Measurements from ENCODE around the gene CALR. TPM values are rescaled to one million over a fixed set of nuclear protein-coding genes. Genes with fewer than 3 reads are reported as not detected.

Gene CALR
- total RNA-seq, 1 donor from 2014 or later, result 1,241 TPM

GRCh38 chr19:12986726-12987125, 48.3 kb downstream of the CALR start:
- no peak for DNase-seq (ENCODE audit: extremely low spot score, unreplicated experiment)
- Mint-ChIP-seq H3K27me3 (ENCODE audit: unreplicated experiment) (peaks cover 2% of the 10 kb centered on the region), H3K9me3 (ENCODE audit: unreplicated experiment) (no peaks in the 10 kb centered on the region), H3K36me3 (ENCODE audit: unreplicated experiment) (no peaks in the 10 kb centered on the region), H3K4me1 (ENCODE audit: unreplicated experiment) (peaks cover 16% of the 10 kb centered on the region), H3K4me3 (ENCODE audit: unreplicated experiment) (no peak overlapping the region), H3K27ac (ENCODE audit: unreplicated experiment) (no peak overlapping the region)
- no peak for TF ChIP-seq CTCF (IDR thresholded peaks at IDR 0.05)

GRCh38 chr19:12987190-12987589, 48.8 kb downstream of the CALR start:
- Mint-ChIP-seq H3K9me3 (ENCODE audit: unreplicated experiment) (no peaks in the 10 kb centered on the region), H3K27me3 (ENCODE audit: unreplicated experiment) (peaks cover 2% of the 10 kb centered on the region), H3K4me3 (ENCODE audit: unreplicated experiment) (no peak overlapping the region), H3K36me3 (ENCODE audit: unreplicated experiment) (no peaks in the 10 kb centered on the region), H3K4me1 (ENCODE audit: unreplicated experiment) (peaks cover 16% of the 10 kb centered on the region), H3K27ac (ENCODE audit: unreplicated experiment) (no peak overlapping the region)
- DNase-seq (ENCODE audit: extremely low spot score, unreplicated experiment), result no peak
- TF ChIP-seq CTCF (IDR thresholded peaks at IDR 0.05), result no peak

- H3K4me1 Mint-ChIP-seq (ENCODE audit: unreplicated experiment), result peaks cover 16% of the 10 kb centered on the region
- H3K9me3 Mint-ChIP-seq (ENCODE audit: unreplicated experiment), result no peaks in the 10 kb centered on the region
- peaks cover 2% of the 10 kb centered on the region for H3K27me3 Mint-ChIP-seq (ENCODE audit: unreplicated experiment)
- DNase-seq (ENCODE audit: extremely low spot score, unreplicated experiment), result no peak
- H3K4me3 Mint-ChIP-seq (ENCODE audit: unreplicated experiment), result no peak overlapping the region
- H3K36me3 Mint-ChIP-seq (ENCODE audit: unreplicated experiment), result no peaks in the 10 kb centered on the region
- no peak for TF ChIP-seq CTCF (IDR thresholded peaks at IDR 0.05)
- H3K27ac Mint-ChIP-seq (ENCODE audit: unreplicated experiment), result no peak overlapping the region
Observed at GRCh38 chr19:12987781-12988180, 49.4 kb downstream of the CALR start.

- peaks cover 2% of the 10 kb centered on the region for H3K27me3 Mint-ChIP-seq (ENCODE audit: unreplicated experiment)
Observed at GRCh38 chr19:12990431-12990830, 52.0 kb downstream of the CALR start.

GRCh38 chr19:12990853-12991252, 52.4 kb downstream of the CALR start:
- H3K27me3 Mint-ChIP-seq (ENCODE audit: unreplicated experiment), result peaks cover 2% of the 10 kb centered on the region

More at GRCh38 chr19:12990431-12990830, 52.0 kb downstream of the CALR start:
- no peak for DNase-seq (ENCODE audit: extremely low spot score, unreplicated experiment)
- Mint-ChIP-seq H3K36me3 (ENCODE audit: unreplicated experiment) (no peaks in the 10 kb centered on the region), H3K9me3 (ENCODE audit: unreplicated experiment) (no peaks in the 10 kb centered on the region), H3K4me3 (ENCODE audit: unreplicated experiment) (no peak overlapping the region), H3K27ac (ENCODE audit: unreplicated experiment) (no peak overlapping the region), H3K4me1 (ENCODE audit: unreplicated experiment) (peaks cover 13% of the 10 kb centered on the region)
- no peak for TF ChIP-seq CTCF (IDR thresholded peaks at IDR 0.05)

More at GRCh38 chr19:12990853-12991252, 52.4 kb downstream of the CALR start:
- no peak overlapping the region for H3K4me3 Mint-ChIP-seq (ENCODE audit: unreplicated experiment)
- peaks cover 9% of the 10 kb centered on the region for H3K4me1 Mint-ChIP-seq (ENCODE audit: unreplicated experiment)
- no peak for DNase-seq (ENCODE audit: extremely low spot score, unreplicated experiment)
- no peaks in the 10 kb centered on the region for H3K9me3 Mint-ChIP-seq (ENCODE audit: unreplicated experiment)
- TF ChIP-seq CTCF (IDR thresholded peaks at IDR 0.05), result no peak
- no peaks in the 10 kb centered on the region for H3K36me3 Mint-ChIP-seq (ENCODE audit: unreplicated experiment)
- no peak overlapping the region for H3K27ac Mint-ChIP-seq (ENCODE audit: unreplicated experiment)
